HL-60/S4 treated with retinoic acid at 250 ng/mL for 4 days and 3 days (cell line): ENCODE data around the gene EIF2A.

ENCODE experiments used
- in situ Hi-C: fragments of 300-500 bp; cut with MboI; formaldehyde crosslinking; loops from 2 replicates; pipeline ENCODE4 v1.7.0; 2022; ENCODE audit warnings: low sequenced_read_pairs

The EIF2A gene

DNA sequence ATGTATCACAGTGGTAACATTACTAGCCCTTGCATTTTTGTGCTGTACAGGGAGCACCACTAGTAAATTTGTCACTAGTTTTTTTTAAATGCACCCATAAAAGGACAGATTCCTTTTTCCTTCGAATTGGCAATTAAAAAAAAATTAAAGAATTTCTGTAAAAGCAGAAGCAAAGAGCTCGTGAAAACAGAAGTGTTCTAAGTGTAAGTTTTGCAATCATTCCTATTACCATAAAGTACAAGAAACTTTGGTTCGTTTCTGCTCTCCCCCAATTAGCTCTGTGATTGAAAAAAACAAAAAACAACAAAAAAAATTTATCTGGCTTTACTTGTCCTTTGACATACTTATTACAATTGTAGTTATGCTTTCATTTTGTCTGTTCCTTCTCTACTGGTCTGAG is 5.6 kb upstream of the EIF2A start:
- in situ Hi-C loops: loop anchor here (25.0 kb wide), 2 partner anchors 321 to 621 kb away; no protein-coding TSS in a partner anchor

DNA sequence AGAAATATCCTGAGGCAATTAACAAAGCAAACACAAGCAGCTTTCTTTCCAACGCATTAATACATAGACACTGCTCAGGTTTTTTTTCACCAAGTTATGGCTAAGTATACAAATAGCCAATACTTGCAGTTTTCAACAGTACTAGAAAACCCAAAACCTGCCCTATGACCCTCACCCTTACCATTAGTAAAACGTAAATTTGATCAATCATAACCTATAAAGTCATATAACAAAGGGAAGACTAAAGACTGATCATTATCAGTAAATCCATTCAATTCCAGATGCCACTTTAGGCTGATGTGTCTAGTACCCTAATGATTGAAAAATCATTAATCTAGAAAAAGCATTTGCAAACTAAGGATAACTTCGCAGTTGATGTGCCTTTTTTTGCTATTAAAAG is 3.5 kb upstream of the EIF2A start:
- in situ Hi-C loops: loop anchor here (25.0 kb wide), 2 partner anchors 319 to 619 kb away; no protein-coding TSS in a partner anchor

DNA sequence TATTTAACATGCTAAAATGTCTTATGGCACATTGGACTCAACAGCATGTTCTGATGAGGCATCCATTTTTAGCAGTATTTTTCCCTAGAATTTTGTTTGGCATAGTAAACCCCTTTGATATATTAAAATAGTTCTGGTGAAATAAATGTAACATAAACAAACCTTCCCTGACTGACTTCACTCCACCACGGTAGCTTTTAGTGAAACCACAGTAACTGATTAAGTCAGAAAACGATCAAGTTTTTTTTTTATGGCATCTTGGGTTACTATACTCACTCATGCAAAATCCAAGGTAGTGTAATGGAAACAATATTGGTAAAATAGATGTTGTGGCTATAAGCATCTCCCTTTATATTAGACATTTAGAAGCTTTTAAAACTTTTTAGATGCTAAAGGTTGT is 3.1 kb upstream of the EIF2A start:
- in situ Hi-C loops: loop anchor here (25.0 kb wide), 2 partner anchors 319 to 619 kb away; no protein-coding TSS in a partner anchor

DNA sequence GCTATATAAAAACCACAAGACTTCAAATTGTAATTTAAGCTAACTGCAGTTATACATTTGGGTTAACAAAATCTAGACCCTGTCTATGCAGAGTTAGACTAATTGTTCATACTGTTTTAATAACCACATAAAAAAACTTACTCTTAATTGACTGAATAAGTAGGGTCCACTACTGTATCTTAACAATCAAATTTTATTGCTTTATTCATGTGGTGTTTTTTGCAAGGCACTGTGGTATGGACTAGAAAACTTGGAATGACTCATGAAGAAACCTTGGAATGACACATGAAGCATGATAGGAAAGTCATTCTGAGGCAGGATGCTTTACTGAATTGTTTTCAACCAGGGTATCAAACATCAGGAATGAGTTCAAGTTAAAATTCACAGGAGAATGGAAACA is 2.5 kb upstream of the EIF2A start:
- in situ Hi-C loops: loop anchor here (25.0 kb wide), 2 partner anchors 318 to 618 kb away; no protein-coding TSS in a partner anchor

DNA sequence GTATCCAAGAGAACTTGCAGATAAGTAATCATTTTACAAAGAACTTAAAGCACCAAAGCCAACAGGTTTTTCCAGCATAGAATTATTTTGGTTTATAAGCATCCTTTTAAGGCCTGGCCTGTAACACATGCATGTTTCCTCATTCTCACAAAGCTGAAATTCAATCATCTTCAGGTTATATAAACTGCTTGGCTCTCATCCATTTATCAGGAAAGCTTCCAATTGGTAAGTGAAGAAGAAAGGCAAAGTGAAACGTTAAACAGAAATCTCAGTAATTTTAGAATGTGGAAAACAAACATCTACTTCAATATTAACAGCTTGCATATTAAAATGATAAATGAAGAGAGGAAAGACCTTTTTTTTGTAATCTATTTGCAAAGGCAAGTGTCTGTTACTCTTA is 1.9 kb upstream of the EIF2A start:
- in situ Hi-C loops: loop anchor here (25.0 kb wide), 2 partner anchors 318 to 618 kb away; no protein-coding TSS in a partner anchor

DNA sequence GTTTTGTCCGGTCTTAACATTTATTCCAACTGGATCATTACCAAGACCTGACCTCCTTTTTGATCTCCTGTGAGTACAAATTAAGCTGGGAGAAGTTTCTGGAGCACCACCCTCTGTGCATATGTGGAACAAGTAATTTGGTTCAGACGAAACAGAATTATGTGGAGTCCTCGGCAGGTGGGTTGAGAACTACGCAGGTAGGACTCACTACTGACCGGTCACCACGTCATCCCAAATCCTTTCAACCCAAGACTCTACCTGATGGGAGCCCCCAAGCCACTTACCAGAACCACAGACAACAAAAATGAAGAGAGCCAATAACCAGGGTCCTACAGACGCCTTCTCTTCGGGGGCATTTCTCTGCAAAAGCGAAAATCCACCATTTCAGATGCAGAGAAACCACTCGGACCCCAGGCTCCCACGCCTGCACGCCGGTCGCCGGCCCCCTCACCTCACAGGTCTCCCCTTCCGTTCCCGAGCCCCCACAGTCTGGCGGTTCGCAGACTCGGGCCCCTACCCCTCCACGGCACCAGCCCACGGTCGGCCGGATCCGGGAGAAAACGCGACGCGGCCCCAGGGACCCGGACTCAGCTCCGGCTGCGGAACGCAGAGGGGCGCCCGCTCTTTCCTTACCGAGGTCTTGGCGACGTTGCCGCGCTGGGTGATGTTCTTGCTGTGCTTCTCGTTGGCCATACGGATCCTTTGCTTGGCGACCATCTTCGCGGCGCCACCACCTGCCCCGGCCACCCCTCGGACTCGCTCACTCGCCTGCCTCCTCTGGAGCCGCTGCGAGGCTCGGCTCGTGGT is 965 bp upstream of the EIF2A start:
- in situ Hi-C loops: loop anchor here (25.0 kb wide), 2 partner anchors 317 to 617 kb away; no protein-coding TSS in a partner anchor

DNA sequence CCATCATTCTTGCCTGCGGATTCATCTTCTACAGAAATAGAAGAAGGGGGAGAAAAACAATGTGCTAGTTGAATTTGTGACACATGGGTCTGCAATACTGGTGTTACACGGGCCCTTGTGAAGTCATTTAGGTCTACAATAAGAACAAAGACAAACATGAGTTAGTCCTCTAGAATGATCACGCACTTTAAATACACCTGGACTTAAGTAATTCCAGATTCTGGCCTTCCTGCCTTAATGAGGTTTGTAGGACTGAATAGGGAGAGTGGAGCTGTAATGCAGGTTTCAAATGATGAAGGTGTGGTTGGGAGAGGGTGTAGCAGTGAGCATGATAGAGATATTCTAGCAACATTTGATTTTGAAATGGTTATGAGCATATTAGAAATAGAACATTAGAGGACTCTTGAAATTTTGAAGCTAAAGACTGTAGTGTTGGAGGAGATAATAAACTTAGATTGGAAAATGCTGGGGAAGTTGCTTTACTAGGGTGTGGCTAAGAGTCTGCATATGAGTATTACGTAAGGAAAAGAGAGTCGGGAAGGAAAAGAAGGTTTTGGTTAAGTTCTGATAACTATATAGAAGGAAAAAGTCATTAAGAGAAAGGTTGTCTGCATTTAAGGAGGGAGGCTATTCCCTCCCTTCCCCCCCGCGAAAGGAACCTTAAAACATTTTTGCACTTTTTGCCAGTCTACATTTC is 606 bp downstream of the EIF2A start:
- in situ Hi-C loops: loop anchor here (25.0 kb wide), 2 partner anchors 315 to 615 kb away; no protein-coding TSS in a partner anchor

DNA sequence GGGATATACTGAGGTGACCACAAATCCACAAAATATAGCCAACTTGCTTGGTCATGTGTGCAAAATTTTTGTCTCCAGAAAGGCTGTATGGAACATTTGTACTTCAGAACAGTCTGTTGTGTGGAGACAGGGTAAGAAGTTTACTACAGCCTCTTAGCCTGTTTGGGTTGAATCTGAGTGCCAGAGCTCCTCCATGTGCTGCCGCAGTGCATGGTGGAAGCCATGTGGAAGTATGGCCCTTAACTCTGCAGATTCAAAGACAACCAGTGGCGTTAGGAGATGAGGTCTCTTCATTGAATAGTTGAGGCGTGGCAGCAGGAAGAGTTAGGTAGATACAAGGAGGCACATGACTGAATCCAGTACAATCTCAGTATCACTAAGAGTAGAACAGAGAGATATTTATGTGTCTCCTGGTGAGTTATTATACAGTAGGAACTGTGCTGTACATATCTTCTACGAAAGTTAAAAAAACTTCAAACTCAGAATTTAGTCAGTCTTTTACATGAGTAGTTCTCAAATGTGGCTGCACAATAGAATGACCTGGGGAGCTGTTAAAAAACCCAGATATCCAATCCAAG is 9.4 kb downstream of the EIF2A start:
- in situ Hi-C loops: no loop called here

DNA sequence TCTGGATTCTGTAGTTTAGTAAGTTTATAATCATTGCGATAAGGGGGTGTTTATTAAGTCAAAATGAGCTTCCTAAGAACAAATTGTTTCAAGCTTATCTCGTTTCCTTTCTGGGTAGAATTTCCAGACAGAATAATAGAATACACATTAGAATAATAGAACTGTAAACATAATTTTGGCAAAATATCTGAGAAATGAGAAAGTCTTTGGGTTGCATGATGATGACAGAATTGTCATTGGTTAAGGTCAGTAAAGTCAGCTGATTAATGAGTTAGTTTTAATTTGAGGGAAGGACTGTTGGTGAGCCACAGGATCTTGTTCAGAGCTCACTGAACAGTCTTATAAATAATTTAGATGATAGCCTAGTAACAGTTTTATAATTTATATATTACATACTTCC is 10.2 kb downstream of the EIF2A start:
- in situ Hi-C loops: no loop called here

DNA sequence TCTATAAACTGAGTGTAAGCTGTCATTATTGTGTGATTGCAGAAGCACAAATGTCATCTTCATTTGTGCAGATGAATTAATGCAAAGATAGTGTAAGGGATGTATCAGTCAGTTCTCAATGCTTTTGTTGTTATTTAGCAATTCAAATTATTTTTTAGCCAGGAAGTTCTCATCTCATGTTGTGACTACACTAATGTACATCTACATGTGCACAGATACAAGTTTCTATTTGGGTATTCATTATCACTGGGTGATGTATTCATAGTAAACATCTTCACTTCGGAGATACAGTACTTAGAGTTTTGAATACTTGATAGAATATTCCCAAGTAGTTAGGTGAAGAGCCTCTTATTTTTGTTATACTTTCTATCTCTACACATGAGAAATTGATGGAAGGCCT is 11.1 kb downstream of the EIF2A start:
- in situ Hi-C loops: no loop called here

DNA sequence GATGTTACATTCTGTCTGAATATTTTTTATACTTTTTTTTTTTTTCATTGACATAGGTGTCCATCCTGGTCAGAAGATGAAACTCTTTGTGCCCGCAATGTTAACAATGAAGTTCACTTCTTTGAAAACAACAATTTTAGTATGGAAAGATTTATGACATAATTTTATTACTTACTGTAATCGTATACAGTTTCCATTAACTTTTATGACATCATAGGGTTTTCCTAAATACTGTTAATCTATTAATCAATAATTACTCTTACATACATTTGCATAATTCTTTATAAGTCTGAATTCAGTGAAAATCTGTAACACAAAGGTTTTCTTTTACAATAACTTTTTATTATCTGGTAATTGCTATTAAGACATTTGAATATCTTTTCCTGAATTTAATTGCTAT is 17.7 kb downstream of the EIF2A start:
- in situ Hi-C loops: no loop called here

DNA sequence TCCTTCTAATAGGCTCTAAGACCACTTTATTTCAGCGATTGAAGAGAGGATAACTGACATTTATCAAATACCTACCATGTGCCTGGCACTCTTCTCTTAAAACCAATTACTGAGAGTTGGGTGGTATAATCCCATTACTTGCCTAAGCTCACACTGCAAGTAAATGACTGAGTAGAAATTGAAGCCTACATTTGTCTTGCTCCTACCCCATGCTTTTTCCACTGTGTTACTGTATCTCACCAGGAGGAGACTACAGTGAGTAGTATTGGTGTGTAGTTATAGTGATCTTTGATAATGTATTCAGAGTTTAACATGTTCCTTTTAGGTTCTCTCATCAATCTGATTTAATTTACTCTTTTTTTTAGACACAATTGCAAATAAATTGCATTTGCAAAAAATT is 20.7 kb downstream of the EIF2A start:
- in situ Hi-C loops: no loop called here

DNA sequence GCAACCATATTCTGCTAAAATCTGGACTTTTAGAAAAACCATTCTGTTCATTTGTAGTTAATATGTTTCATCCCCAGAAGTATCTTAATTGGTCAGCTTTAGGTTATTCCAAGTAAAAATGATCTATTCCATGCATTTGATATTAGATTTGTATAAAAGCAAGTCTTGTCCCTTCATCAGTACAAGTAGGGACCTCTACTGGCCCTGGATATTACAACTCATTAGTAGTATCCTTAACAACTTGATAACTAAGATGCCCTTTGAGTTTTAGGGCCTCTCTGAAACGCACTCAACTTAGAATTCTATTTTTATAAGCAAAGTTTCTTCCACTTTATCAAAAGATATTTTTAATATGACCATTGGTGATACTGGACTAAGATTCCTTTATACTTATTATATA is 31.3 kb downstream of the EIF2A start:
- in situ Hi-C loops: no loop called here

DNA sequence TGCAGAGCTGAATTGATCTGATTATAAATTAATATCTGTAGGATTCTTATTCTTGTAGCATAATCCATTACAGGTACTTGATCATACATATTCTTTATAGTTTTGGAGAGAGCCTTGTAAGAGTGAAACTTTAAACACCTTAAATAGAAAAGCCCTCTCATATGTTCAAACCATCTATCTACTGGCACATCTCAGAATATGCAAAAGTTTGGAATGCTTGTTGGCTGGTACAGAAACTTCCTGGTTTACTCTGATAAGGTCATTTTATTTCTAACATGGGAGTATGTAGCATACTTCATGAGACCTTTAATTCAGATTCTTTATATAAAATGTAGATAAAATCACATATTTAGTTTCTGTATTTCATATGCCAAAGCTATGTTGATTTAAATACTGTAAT is 34.6 kb downstream of the EIF2A start:
- in situ Hi-C loops: no loop called here

DNA sequence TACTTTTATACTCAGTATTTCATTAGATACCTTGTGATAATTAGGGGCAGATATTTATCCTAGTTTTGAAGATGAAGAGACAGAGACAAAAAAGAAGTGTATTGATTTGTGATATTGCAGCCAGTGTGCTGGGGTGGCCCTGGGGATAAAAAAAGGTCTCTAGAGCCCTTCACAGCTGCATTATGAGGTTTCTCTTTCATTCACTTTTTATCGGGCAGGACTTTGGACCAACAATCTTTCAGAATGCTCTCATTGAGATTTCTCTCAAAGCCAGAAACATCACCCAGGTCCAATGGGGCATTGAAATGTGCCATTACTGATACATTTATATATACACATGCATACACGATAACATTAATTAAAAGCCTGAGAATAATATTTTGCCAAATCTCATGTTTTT is 36.0 kb downstream of the EIF2A start:
- in situ Hi-C loops: no loop called here

DNA sequence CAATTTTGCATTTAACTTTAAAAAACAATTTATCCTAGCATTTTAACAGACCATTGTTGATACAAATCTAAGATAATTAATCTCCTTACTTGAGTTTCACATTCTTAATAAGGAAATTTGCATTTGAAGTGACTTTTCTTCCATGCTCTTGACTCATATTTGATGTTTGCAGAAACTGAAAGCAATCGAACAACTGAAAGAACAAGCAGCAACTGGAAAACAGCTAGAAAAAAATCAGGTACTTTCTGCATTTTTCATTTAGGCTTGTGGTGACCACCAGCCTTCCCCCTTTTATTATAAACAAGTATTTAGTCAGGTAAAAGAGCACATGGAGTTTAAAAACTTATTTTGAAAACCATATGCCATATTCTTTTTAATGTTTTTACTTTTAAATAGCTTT is 36.4 kb downstream of the EIF2A start:
- in situ Hi-C loops: no loop called here

DNA sequence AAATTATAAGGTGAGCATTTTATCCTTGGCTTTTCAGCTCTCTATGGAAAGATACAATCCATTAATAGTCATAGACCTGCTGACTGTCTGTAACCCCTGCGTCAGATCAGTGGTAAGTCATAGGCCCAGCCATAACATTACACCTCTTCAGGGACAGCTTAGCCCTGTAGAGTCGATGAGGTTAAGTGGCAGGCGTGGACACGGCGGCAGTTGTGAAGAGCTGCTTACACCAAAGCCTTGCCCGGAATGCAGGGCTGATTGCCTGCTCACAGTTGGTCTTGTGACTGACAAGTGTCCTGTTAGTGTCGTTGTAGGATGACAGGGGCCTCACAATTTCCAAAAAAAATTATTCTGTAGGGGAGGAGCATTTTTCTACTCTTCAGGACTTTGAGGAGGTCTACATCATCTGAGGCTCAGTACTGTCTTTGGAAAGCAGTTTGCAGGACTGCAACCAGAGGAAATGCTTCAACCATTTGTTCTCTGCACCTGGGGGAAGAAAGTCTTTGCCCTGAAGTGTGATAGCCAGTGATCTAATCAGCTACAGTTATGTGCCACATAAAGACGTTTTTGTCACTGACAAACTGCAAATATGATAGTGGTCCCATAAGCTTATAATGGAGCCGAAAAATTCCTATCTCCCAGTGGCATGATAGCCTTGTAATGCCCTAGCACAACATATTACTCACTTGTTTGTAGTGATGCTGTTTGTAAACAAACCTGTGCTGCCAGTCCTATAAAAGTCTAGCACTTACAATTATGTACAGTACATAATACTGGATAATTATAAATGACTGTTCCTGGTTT is 41.6 kb downstream of the EIF2A start:
- in situ Hi-C loops: no loop called here

DNA sequence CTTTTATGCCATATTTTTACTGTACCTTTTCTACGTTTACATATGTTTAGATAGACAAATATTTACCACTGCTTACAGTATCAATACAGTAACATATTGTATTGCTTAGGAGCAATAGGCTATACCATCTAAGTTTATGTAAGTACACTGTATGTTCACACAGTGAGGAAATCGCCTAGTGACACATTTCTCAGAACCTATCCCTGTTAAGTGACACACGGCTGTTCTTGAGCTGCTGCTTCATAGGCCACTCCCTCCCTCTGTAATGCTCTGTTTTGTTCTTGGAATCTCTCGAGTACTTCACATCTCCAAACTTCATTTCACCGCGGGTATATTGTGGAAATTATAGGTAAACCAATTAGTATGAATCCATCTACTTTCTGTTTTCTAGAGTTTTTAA is 43.2 kb downstream of the EIF2A start:
- in situ Hi-C loops: no loop called here

DNA sequence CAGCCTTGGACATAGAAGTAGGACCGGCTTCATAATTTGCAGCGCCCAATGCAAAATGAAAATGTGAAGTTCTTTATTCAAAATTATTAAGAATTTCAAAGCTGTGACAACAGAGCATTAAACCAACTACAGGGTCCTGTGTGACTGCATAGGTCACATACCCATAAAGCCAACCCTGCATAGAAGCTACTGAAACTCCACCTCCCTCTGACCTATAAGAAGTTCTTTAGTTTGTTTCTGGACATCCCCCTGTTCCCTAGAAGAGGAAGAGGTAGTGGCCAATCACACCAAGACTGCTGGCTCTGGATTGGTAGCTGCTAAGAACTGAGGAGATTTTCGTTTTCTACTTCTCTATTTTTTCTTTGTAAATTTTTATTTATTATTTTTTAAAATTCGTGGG is 47.6 kb downstream of the EIF2A start:
- in situ Hi-C loops: no loop called here

DNA sequence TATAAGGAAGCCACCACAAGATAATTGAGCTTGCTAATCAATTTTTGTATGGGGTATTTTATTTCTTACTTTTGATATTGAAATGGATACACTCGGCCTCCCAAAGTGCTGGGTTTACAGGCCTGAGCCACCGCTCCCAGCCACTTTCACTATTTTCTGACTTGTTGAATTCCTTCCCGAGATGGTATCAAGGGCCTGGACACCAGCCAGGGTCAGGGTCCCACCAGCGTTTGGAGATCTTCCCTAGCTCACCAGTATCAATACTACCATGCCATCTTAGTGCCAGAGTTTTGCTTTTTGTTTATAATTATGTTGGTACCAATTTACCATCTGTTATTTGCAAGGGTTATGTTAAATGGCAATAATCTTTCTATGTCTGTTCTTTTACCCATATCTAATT is 51.1 kb downstream of the EIF2A start:
- in situ Hi-C loops: no loop called here
